Body of pancreas (tissue), 4 donors: ENCODE results near the gene CCDC47.

Experiments used
- CTCF ChIP-seq, 7 experiments: fragments of 450-650 bp in 4 of 7; fragments of 200-600 bp in 3 of 7; sonication (generic) in 3 of 7; IDR thresholded peaks; one replicate each; pipeline ENCODE4 v1.5.1; 2016 to 2019; ENCODE audit warnings: antibody characterized with exemption in 7 of 7
- POLR2A ChIP-seq, 3 donors: fragments of 450-650 bp; IDR thresholded peaks; one replicate each; pipeline ENCODE4 v1.6.1; 2016; ENCODE audit warnings: antibody characterized with exemption in 3 of 3, mild to moderate bottlenecking in 2 of 3

- TF ChIP-seq CTCF (IDR thresholded peaks at IDR 0.05) (no peak), POLR2A (IDR thresholded peaks at IDR 0.05) (no peak)
Observed at GRCh38 chr17:63758428-63758827, 15.0 kb downstream of the CCDC47 start.
